Endothelial cell of umbilical vein (primary cell): ENCODE data around the gene PRH1. TPM values are rescaled to one million over a fixed set of nuclear protein-coding genes. Genes with fewer than 3 reads are reported as not detected.
A peak's percentile ranks its signal among the peaks of the same experiment; 100 is the strongest.

Experiments
- Bru-seq: library from RNA; stranded (reverse); fragments of 400-500 nt; gene quantifications from one replicate; lab custom pipeline; 2021; lab: Mats Ljungman, UMichigan
- BruChase-seq, 2 experiments: library from RNA; stranded (reverse); fragments of 400-500 nt; gene quantifications; one replicate each; lab custom pipeline; 2021; lab: Mats Ljungman, UMichigan
- BruUV-seq: library from RNA; stranded (reverse); fragments of 400-500 nt; replicated peaks from 2 replicates; lab custom pipeline; 2021; lab: Mats Ljungman, UMichigan
- CTCF ChIA-PET: fragments of 300-600, 350-600 bp; sonication (Branson Sonifier 250); formaldehyde crosslinking; loops from one replicate; lab custom pipeline; 2021; ENCODE audit warnings: antibody characterized with exemption, inconsistent platforms; lab: Charles Lee
- POLR2A ChIA-PET: fragments of 300-600, 350-600 bp; sonication (Branson Sonifier 250); formaldehyde crosslinking; loops from one replicate; lab custom pipeline; 2021; ENCODE audit warnings: antibody characterized with exemption, inconsistent platforms; lab: Charles Lee
- DNase-seq: peaks from one replicate; pipeline ENCODE4 v3.0.0-alpha.2; 2011; ENCODE audit warnings: low read depth, low spot score
- FAIRE-seq: peaks from 2 replicates; lab custom pipeline; 2011; peaks lifted over from hg19 to GRCh38; lab: Jason Lieb, UNC
- H2AFZ ChIP-seq: 2 replicates; pipeline ENCODE4 v1.6.0; 2012; ENCODE audit warnings: low read depth, low read length, control low read depth, inconsistent platforms
- H3K27ac ChIP-seq: 2 replicates; pipeline ENCODE4 v1.5.1; 2011; ENCODE audit warnings: low read depth, mild to moderate bottlenecking, control low read depth, low read length, moderate library complexity; ENCODE audit not compliant: insufficient read depth
- H3K27me3 ChIP-seq, 2 experiments: 2 replicates each; pipeline versions ENCODE4 v1.6.0 to v1.6.1; 2011; ENCODE audit warnings: low read length in 2 of 2, mixed read lengths in 1 of 2; ENCODE audit not compliant: control insufficient read depth in 2 of 2, insufficient read depth in 2 of 2
- H3K36me3 ChIP-seq, 2 experiments: 2 replicates in 1 of 2; 3 replicates in 1 of 2; pipeline ENCODE4 v1.5.1; 2011; ENCODE audit warnings: low read length in 2 of 2, mild to moderate bottlenecking in 1 of 2, moderate library complexity in 1 of 2; ENCODE audit not compliant: control insufficient read depth in 2 of 2, insufficient read depth in 2 of 2; ENCODE audit errors: extremely low read depth in 1 of 2
- H3K4me1 ChIP-seq: 3 replicates; pipeline ENCODE4 v1.5.1; 2011; ENCODE audit warnings: mild to moderate bottlenecking, low read length; ENCODE audit not compliant: control insufficient read depth, insufficient read depth; ENCODE audit errors: extremely low read depth
- H3K4me2 ChIP-seq: 2 replicates; pipeline ENCODE4 v1.6.1; 2011; ENCODE audit warnings: low read length, control low read depth, mixed read lengths; ENCODE audit not compliant: insufficient read depth
- H3K4me3 ChIP-seq, 3 experiments: fragments of 200-600 bp in 1 of 3; sonication (generic), shearing (Covaris generic) in 1 of 3; replicated peaks in 1 of 3; 2 replicates each; pipeline ENCODE4 v1.5.1; 2011 to 2016; ENCODE audit warnings: control low read depth in 3 of 3, low read length in 3 of 3, mild to moderate bottlenecking in 2 of 3, inconsistent platforms in 1 of 3, low read depth in 1 of 3, moderate library complexity in 1 of 3; ENCODE audit not compliant: insufficient read depth in 1 of 3
- H3K79me2 ChIP-seq: 2 replicates; pipeline ENCODE4 v1.6.0; 2012; ENCODE audit warnings: low read length, inconsistent platforms; ENCODE audit not compliant: control insufficient read depth, insufficient read depth
- H3K9ac ChIP-seq: replicated peaks from 2 replicates; pipeline ENCODE3; 2011; ENCODE audit warnings: low read length, control low read depth; ENCODE audit not compliant: insufficient read depth; ENCODE audit errors: extremely low read depth
- H3K9me1 ChIP-seq: replicated peaks from 3 replicates; pipeline ENCODE4 v1.6.0; 2011; ENCODE audit warnings: mild to moderate bottlenecking, low read length; ENCODE audit not compliant: control insufficient read depth, insufficient read depth; ENCODE audit errors: extremely low read depth
- H3K9me3 ChIP-seq: replicated peaks from 2 replicates; pipeline ENCODE4 v1.5.1; 2012; ENCODE audit warnings: low read length, inconsistent platforms; ENCODE audit not compliant: control insufficient read depth, insufficient read depth
- H4K20me1 ChIP-seq: replicated peaks from 2 replicates; pipeline ENCODE3; 2011; ENCODE audit warnings: mild to moderate bottlenecking, low read length; ENCODE audit not compliant: control insufficient read depth, insufficient read depth; ENCODE audit errors: extremely low read depth
- EZH2 ChIP-seq: IDR thresholded peaks from 2 replicates; pipeline ENCODE4 v1.6.1; 2012; ENCODE audit warnings: borderline replicate concordance, low read depth, mild to moderate bottlenecking, moderate library complexity, low read length, inconsistent platforms; ENCODE audit not compliant: severe bottlenecking
- FOS ChIP-seq: IDR thresholded peaks from 2 replicates; pipeline ENCODE4 v1.6.1; 2011; ENCODE audit warnings: mild to moderate bottlenecking, low read length, moderate library complexity, borderline replicate concordance; ENCODE audit not compliant: insufficient read depth
- GATA2 ChIP-seq: IDR thresholded peaks from 2 replicates; pipeline ENCODE4 v1.7.0; 2011; ENCODE audit warnings: low read depth, mild to moderate bottlenecking, moderate library complexity, mixed read lengths, low read length; ENCODE audit not compliant: insufficient read length, insufficient read depth
- POLR2A ChIP-seq: IDR thresholded peaks from 2 replicates; pipeline ENCODE4 v1.6.1; 2012; ENCODE audit warnings: low read depth, mild to moderate bottlenecking, control low read depth, low read length
- POLR2AphosphoS5 ChIP-seq: IDR thresholded peaks from 2 replicates; pipeline ENCODE4 v1.6.1; 2012; ENCODE audit warnings: low read depth, mild to moderate bottlenecking, control low read depth, low read length, moderate library complexity; ENCODE audit not compliant: insufficient read depth
- dilution Hi-C: fragments of 300-500 bp; cut with MboI; formaldehyde crosslinking; loops from one replicate; pipeline ENCODE4 v1.15.0; 2019; ENCODE audit warnings: low sequenced_read_pairs; ENCODE audit not compliant: extremely low pct_ligation_motif_present
- intact Hi-C: fragments of 100-400 bp; cut with micrococcal nuclease; formaldehyde crosslinking; loops from one replicate; pipeline ENCODE4 v1.10.0; 2022
- long read RNA-seq: library from polyadenylated mRNA; stranded (forward); transcript quantifications from one replicate; pipeline ENCODE4 v2.0.0, GENCODE V29; 2021
- polyA minus RNA-seq, 3 experiments: library from RNA; depleted of rRNA, polyadenylated mRNA; stranded (reverse); fragments of >200 nt; gene quantifications; 1 replicate in 1 of 3; 2 replicates in 2 of 3; pipeline ENCODE4 v1.2.3, GENCODE V29; 2011
- polyA plus RNA-seq, 4 experiments: library from polyadenylated mRNA; depleted of rRNA in 3 of 4; stranded (reverse) in 3 of 4; unstranded in 1 of 4; fragments of >200 nt; gene quantifications; 2 replicates each; pipeline versions ENCODE4 v1.2.1 to v1.2.3, GENCODE V29; 2011 to 2012; ENCODE audit warnings: missing spikeins in 1 of 4
- total RNA-seq: library from RNA; stranded (reverse); gene quantifications from 2 replicates; pipeline ENCODE4 v1.2.3, GENCODE V29; 2021

The PRH1 gene
- total RNA-seq, result 16.2 and 17.0 TPM in 2 replicates
- polyA plus RNA-seq, result 2.2 and 2.3 TPM in 2 replicates
- 1.8 and 2.5 TPM in 2 replicates for polyA plus RNA-seq (2011; cell fraction: cytosol; rRNA removed)
- polyA plus RNA-seq (2011; cell fraction: nucleus; rRNA removed), result 23.0 and 27.9 TPM in 2 replicates
- 2.0 and 2.1 TPM in 2 replicates for polyA plus RNA-seq (2012)
- polyA minus RNA-seq, result 28.0 and 40.4 TPM in 2 replicates
- polyA minus RNA-seq (2011; cell fraction: cytosol; rRNA and poly(A)+ RNA removed), result 8.9 TPM
- 197 and 230 TPM in 2 replicates for polyA minus RNA-seq (2011; cell fraction: nucleus; rRNA and poly(A)+ RNA removed)
- percentile 79 among the genes with signal in this experiment for Bru-seq, nascent RNA
- percentile 76 among the genes with signal in this experiment for BruChase-seq, experiment 1, labeled RNA remaining after a 6-hour chase
- percentile 90 among the genes with signal in this experiment for BruChase-seq, experiment 2, labeled RNA remaining after a 2-hour chase
- long read RNA-seq, partial matches to known transcripts, result 0 of 2 reads
- long read RNA-seq, other reads (novel, unspliced or antisense), result 2 of 2 reads

GRCh38 chr12:10884086-10884725 is at the start of gene PRH1:
TSS of gene PRH1 (minus strand) at chr12:10884255. CDS start at chr12:10884217, 38 bp downstream.
- DNase-seq (no peak), FAIRE-seq (no peak)
- Histone ChIP-seq H4K20me1 (no peaks in the 10 kb centered on the region), H2AFZ (no peak within 1 kb of the TSS), H3K79me2 (no peaks in the 10 kb centered on the region), H3K27ac (no peak within 1 kb of the TSS), H3K9ac (no peak within 1 kb of the TSS), H3K9me1 (no peaks in the 10 kb centered on the region), H3K4me3 (no peak within 1 kb of the TSS), H3K4me1 (peaks cover 4% of the 10 kb centered on the region), H3K36me3 (no peaks in the 10 kb centered on the region), H3K27me3 (no peaks in the 10 kb centered on the region), H3K4me2 (no peak within 1 kb of the TSS), H3K9me3 (no peaks in the 10 kb centered on the region)
- intact Hi-C loops (no loop called here), dilution Hi-C loops (no loop called here)
- TF ChIP-seq GATA2, result no peak
- TF ChIP-seq POLR2AphosphoS5, result no peak
- TF ChIP-seq POLR2A, result no peak
- TF ChIP-seq EZH2, result no peak
- TF ChIP-seq FOS, result no peak
- BruUV-seq, result no TSS peak
- ChIA-PET POLR2A (no interaction called here), CTCF (interaction anchor here (1.3 kb wide), 1 partner anchor 315 kb away, joined by 3 read pairs; no protein-coding TSS in a partner anchor)
